MM.1S (cell line): ENCODE measurements around the gene LRRC4C.

Experiments
- DNase-seq: peaks from one replicate; pipeline ENCODE4 v3.0.0-alpha.2; 2015
- H2AFZ ChIP-seq: fragments of 300-600 bp; sonication (generic); 2 replicates; pipeline ENCODE4 v1.6.0; 2016; ENCODE audit warnings: antibody characterized with exemption, low read length
- H3F3A ChIP-seq: fragments of 300-600 bp; sonication (generic); 2 replicates; pipeline ENCODE4 v1.6.1; 2016; ENCODE audit warnings: mild to moderate bottlenecking, antibody characterized with exemption, low read length, moderate library complexity, mixed read lengths; ENCODE audit not compliant: insufficient read depth
- H3K27ac ChIP-seq: fragments of 300-600 bp; sonication (generic); 2 replicates; pipeline ENCODE4 v1.5.1; 2016; ENCODE audit warnings: mild to moderate bottlenecking, low read length
- H3K27me3 ChIP-seq: fragments of 300-600 bp; sonication (generic); replicated peaks from 2 replicates; pipeline ENCODE4 v1.6.0; 2016; ENCODE audit warnings: low read length; ENCODE audit not compliant: insufficient read depth
- H3K36me3 ChIP-seq: fragments of 300-600 bp; sonication (generic); replicated peaks from 2 replicates; pipeline ENCODE4 v1.6.1; 2016; ENCODE audit warnings: mild to moderate bottlenecking, low read length, mixed read lengths; ENCODE audit not compliant: insufficient read depth
- H3K4me1 ChIP-seq: fragments of 300-600 bp; sonication (generic); 2 replicates; pipeline ENCODE4 v1.6.1; 2016; ENCODE audit warnings: low read length, mixed read lengths
- H3K4me2 ChIP-seq: fragments of 300-600 bp; sonication (generic); 2 replicates; pipeline ENCODE4 v1.6.0; 2016; ENCODE audit warnings: low read depth, low read length
- H3K4me3 ChIP-seq: fragments of 300-600 bp; sonication (generic); 2 replicates; pipeline ENCODE4 v1.5.1; 2016; ENCODE audit warnings: low read length, mixed read lengths
- H3K79me2 ChIP-seq: fragments of 300-600 bp; sonication (generic); 2 replicates; pipeline ENCODE4 v1.6.1; 2016; ENCODE audit warnings: mixed run types, low read length, mixed read lengths
- H3K9ac ChIP-seq: fragments of 300-600 bp; sonication (generic); 2 replicates; pipeline ENCODE4 v1.6.1; 2016; ENCODE audit warnings: low read length, mixed read lengths
- H3K9me2 ChIP-seq: fragments of 300-600 bp; sonication (generic); replicated peaks from 2 replicates; pipeline ENCODE4 v1.6.1; 2016; ENCODE audit warnings: mild to moderate bottlenecking, low read length, mixed read lengths; ENCODE audit not compliant: insufficient read depth
- H3K9me3 ChIP-seq: fragments of 300-600 bp; sonication (generic); replicated peaks from 2 replicates; pipeline ENCODE4 v1.6.1; 2016; ENCODE audit warnings: mild to moderate bottlenecking, low read length, mixed read lengths; ENCODE audit not compliant: insufficient read depth
- H4K20me1 ChIP-seq: fragments of 300-600 bp; sonication (generic); 2 replicates; pipeline ENCODE4 v1.6.1; 2016; ENCODE audit warnings: mild to moderate bottlenecking, low read length, moderate library complexity, mixed read lengths; ENCODE audit not compliant: insufficient read depth
- EZH2 ChIP-seq: fragments of 300-600 bp; sonication (generic); optimal IDR thresholded peaks from 2 replicates; pipeline ENCODE3; 2017; ENCODE audit warnings: low read depth, mild to moderate bottlenecking, antibody characterized with exemption, low read length, mixed read lengths
- EZH2phosphoT487 ChIP-seq: fragments of 300-600 bp; sonication (generic); IDR thresholded peaks from 2 replicates; pipeline ENCODE4 v1.6.1; 2018; ENCODE audit warnings: antibody characterized with exemption, low read length
- TF ChIP-seq, protein P1 (sequence below): fragments of 300-600 bp; sonication (generic); IDR thresholded peaks from 2 replicates; pipeline ENCODE4 v1.5.1; 2016; ENCODE audit warnings: antibody characterized with exemption, low read length, mixed read lengths

LRRC4C gene

DNA sequence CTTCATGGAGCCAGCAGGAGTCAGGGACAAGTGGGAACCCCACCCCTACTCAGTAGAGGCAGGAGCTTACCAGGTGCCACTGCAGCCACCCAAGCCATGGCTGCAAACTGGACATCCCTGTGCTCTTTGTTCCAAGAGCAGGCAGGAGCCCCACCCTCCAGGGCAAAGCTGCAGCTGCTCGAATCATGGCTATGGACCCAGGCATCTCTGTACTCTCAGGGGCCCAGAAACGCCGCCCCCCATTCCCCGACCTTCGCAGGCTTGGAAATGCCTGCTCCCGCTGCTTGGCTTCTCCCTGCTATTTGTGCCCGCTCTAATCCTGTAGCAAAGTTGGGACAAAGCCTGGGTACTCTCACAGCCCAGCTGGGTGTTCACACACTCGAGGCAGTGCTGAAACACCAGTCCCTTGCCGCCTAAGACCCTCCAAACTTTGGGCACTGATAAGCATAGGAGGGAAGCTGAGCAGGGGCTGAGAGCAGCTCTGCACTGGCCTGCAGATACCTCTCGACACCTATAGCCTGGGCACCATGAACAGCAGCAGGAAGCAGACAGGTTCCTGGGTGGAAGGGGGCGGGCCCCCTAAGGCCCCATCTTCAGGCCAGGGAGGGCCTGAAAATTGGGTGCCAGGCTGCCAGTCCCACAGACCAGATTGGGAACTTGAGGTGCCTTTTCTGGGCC, 402.4 kb downstream of the LRRC4C start:
- no peaks in the 10 kb centered on the region for H3K9me2 ChIP-seq
- no peak overlapping the region for H3K27ac ChIP-seq
- TF ChIP-seq EZH2phosphoT487, result no peak
- no peak for TF ChIP-seq EZH2
- TF ChIP-seq, protein P1, sequence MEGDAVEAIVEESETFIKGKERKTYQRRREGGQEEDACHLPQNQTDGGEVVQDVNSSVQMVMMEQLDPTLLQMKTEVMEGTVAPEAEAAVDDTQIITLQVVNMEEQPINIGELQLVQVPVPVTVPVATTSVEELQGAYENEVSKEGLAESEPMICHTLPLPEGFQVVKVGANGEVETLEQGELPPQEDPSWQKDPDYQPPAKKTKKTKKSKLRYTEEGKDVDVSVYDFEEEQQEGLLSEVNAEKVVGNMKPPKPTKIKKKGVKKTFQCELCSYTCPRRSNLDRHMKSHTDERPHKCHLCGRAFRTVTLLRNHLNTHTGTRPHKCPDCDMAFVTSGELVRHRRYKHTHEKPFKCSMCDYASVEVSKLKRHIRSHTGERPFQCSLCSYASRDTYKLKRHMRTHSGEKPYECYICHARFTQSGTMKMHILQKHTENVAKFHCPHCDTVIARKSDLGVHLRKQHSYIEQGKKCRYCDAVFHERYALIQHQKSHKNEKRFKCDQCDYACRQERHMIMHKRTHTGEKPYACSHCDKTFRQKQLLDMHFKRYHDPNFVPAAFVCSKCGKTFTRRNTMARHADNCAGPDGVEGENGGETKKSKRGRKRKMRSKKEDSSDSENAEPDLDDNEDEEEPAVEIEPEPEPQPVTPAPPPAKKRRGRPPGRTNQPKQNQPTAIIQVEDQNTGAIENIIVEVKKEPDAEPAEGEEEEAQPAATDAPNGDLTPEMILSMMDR, result no peak
- no peak overlapping the region for H2AFZ ChIP-seq
- H3K4me2 ChIP-seq, result no peak overlapping the region
- no peaks in the 10 kb centered on the region for H3K27me3 ChIP-seq
- no peaks in the 10 kb centered on the region for H3K9me3 ChIP-seq
- H3K36me3 ChIP-seq, result no peaks in the 10 kb centered on the region
- H3K4me3 ChIP-seq, result no peak overlapping the region
- H3K4me1 ChIP-seq, result no peaks in the 10 kb centered on the region
- H4K20me1 ChIP-seq, result no peaks in the 10 kb centered on the region
- DNase-seq, result no peak
- H3F3A ChIP-seq, result no peaks in the 10 kb centered on the region
- no peak overlapping the region for H3K9ac ChIP-seq
- H3K79me2 ChIP-seq, result no peaks in the 10 kb centered on the region

DNA sequence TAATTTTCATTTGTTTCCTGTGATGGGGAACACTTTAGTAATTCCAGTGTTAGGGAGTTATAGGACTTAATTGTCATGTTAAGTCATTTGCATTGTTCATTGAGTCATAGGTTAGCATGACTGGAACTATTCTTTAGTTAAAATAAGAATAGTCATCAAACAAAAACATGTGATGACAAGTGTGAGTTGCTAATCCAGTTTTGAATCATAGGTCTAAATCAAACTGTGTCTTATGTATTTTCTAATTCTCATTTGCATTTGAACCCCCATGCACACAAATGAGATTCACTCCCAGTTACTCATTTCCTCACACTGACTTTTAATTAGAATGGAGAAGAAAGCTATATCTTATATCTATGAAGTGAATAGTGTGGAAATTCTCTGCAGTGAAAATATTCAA, 405.6 kb downstream of the LRRC4C start:
- Histone ChIP-seq H3K4me1 (no peaks in the 10 kb centered on the region), H3K27ac (no peak overlapping the region), H2AFZ (no peak overlapping the region), H3K4me3 (no peak overlapping the region), H3K9ac (no peak overlapping the region), H4K20me1 (no peaks in the 10 kb centered on the region), H3K79me2 (no peaks in the 10 kb centered on the region), H3K9me2 (no peaks in the 10 kb centered on the region), H3K27me3 (no peaks in the 10 kb centered on the region), H3K9me3 (no peaks in the 10 kb centered on the region), H3F3A (no peaks in the 10 kb centered on the region), H3K4me2 (no peak overlapping the region), H3K36me3 (no peaks in the 10 kb centered on the region)
- DNase-seq, result no peak
- no peak for TF ChIP-seq EZH2
- TF ChIP-seq, protein P1, result no peak
- TF ChIP-seq EZH2phosphoT487, result no peak

DNA sequence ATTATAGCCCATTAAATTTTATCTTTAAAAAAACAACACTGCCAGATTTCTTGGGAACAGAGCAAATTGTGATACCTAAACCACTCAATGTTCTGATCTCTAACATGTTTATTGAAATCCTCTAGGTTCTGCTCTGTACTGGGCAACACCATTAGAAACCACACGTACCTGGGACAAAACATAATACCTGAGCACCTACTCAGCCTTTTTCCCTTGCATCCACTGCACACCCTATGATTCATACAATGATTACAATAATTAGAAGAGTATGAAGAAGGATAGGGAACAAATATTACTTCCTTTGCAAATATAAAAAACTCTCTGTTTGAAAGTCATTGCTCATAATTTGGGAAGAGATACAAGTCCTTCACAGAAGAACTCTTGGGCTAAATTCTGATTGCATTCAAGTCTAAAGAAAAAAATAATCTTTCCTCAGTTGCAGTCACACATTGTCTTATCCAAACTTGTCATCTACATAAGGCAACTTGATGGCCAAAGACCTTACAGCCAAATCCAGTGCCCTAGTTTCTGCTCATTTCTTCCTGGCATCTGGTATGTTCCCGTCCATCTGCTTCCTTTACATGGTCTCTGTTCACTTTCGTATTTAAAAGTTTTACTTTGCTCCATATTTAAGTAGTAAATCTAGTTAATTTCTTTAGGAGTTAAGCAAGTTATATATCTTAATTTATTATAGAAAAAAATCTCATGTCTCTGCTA, 407.4 kb downstream of the LRRC4C start:
- Histone ChIP-seq H3K4me2 (no peak overlapping the region), H3K9ac (no peak overlapping the region), H3K27ac (no peak overlapping the region), H3K4me1 (no peaks in the 10 kb centered on the region), H3K9me3 (no peaks in the 10 kb centered on the region), H4K20me1 (no peaks in the 10 kb centered on the region), H2AFZ (no peak overlapping the region), H3K79me2 (no peaks in the 10 kb centered on the region), H3K9me2 (no peaks in the 10 kb centered on the region), H3F3A (no peaks in the 10 kb centered on the region), H3K36me3 (no peaks in the 10 kb centered on the region), H3K4me3 (no peak overlapping the region), H3K27me3 (no peaks in the 10 kb centered on the region)
- no peak for DNase-seq
- TF ChIP-seq, protein P1, result no peak
- no peak for TF ChIP-seq EZH2phosphoT487
- TF ChIP-seq EZH2, result no peak
